OCI-LY3 (cell line): Measurements from ENCODE around the gene LRP1B.
A peak's percentile ranks its signal among the peaks of the same experiment; 100 is the strongest.

Experiments used
- H2AFZ ChIP-seq: fragments of 200-600, 300-600 bp; shearing (Covaris generic); 2 replicates; pipeline ENCODE4 v1.6.0; 2014; ENCODE audit warnings: antibody characterized with exemption, low read depth, low read length
- H3K27ac ChIP-seq: fragments of 200-600, 300-600 bp; sonication (generic); 2 replicates; pipeline ENCODE4 v1.5.1; 2014; ENCODE audit warnings: mild to moderate bottlenecking, low read length, moderate library complexity, mixed read lengths
- H3K27me3 ChIP-seq: fragments of 200-600, 300-600 bp; sonication (generic); 2 replicates; pipeline ENCODE4 v1.6.1; 2014; ENCODE audit warnings: low read depth, low read length, mixed read lengths
- H3K36me3 ChIP-seq: fragments of 200-600, 300-600 bp; sonication (generic); replicated peaks from 2 replicates; pipeline ENCODE3; 2014; ENCODE audit warnings: low read depth, low read length, mixed read lengths
- H3K4me1 ChIP-seq: fragments of 300-600, 200-600 bp; sonication (generic); 2 replicates; pipeline ENCODE4 v1.6.1; 2014; ENCODE audit warnings: low read length, mixed read lengths
- H3K4me2 ChIP-seq: fragments of 200-600, 300-600 bp; sonication (generic); 2 replicates; pipeline ENCODE4 v1.6.1; 2014; ENCODE audit warnings: low read length, mixed read lengths
- H3K4me3 ChIP-seq: fragments of 300-600, 200-600 bp; sonication (generic); 2 replicates; pipeline ENCODE4 v1.5.1; 2014; ENCODE audit warnings: antibody characterized with exemption, mild to moderate bottlenecking, low read length, moderate library complexity
- H3K79me2 ChIP-seq: fragments of 300-600, 200-600 bp; shearing (Covaris generic); 2 replicates; pipeline ENCODE4 v1.6.1; 2014; ENCODE audit warnings: mild to moderate bottlenecking, low read length, mixed read lengths
- H3K9ac ChIP-seq: fragments of 300-600, 200-600 bp; shearing (Covaris generic); 2 replicates; pipeline ENCODE4 v1.6.0; 2014; ENCODE audit warnings: mild to moderate bottlenecking, low read length, moderate library complexity
- H3K9me3 ChIP-seq: fragments of 200-600, 300-600 bp; shearing (Covaris generic); 2 replicates; pipeline ENCODE4 v1.6.1; 2014; ENCODE audit warnings: low read length, mixed read lengths; ENCODE audit not compliant: insufficient read depth
- H4K20me1 ChIP-seq: fragments of 200-600, 300-600 bp; sonication (generic); 2 replicates; pipeline ENCODE4 v1.6.1; 2016; ENCODE audit warnings: low read length, mixed read lengths; ENCODE audit not compliant: insufficient read depth
- EZH2phosphoT487 ChIP-seq: fragments of 200-600 bp; shearing (Covaris generic); IDR thresholded peaks from 2 replicates; pipeline ENCODE4 v1.6.1; 2018; ENCODE audit warnings: antibody characterized with exemption, mixed run types, low read depth
- TF ChIP-seq, protein P1 (sequence below): fragments of 200-600, 300-600 bp; sonication (generic); IDR thresholded peaks from 2 replicates; pipeline ENCODE4 v1.5.1; 2014; ENCODE audit warnings: antibody characterized with exemption, low read length, low read depth

LRP1B gene

DNA sequence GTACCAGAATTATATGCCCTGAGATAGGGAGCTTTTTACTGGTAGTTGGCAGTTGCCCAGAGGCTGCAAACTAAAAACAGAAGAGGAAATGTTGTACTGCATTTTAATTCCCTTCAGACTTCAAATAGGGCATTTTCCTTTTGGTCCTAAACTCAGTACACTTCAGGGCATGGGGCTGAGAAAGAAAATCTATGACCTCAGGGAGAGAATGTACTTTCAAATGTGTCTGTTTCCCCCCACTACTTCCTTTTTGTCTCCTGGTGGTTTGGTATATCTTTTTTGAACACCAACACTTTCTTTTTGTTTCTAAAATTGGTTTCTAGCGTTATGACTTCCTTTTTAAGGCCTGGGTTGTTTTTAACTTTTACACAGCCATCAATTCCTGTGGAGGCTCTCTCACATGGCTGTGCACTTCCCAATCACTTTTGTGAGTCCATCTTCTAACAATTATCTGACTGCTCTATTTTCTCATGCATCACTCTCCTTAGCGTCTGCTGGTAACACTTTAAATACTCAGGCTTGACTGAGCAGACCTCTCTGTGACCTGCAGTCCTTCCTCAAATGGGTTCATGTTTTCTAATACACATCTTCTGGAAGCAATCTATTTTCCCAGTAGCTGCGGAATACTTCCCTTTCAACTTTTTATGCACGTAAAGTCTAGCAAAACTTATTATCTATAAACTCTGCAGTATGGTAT is 596.0 kb downstream of the LRP1B start:
- H4K20me1 ChIP-seq = no peaks in the 10 kb centered on the region
- H3K4me1 ChIP-seq = peaks cover 19% of the 10 kb centered on the region
- peak overlapping the region; percentile 56 for H3K4me3 ChIP-seq
- no peaks in the 10 kb centered on the region for H3K79me2 ChIP-seq
- peak overlapping the region; percentile 41 for H3K27ac ChIP-seq
- no peak overlapping the region for H3K9ac ChIP-seq
- H3K36me3 ChIP-seq = no peaks in the 10 kb centered on the region
- 0 out of 2 replicates have a peak overlapping the region, but pooled peaks have one; percentile 50 for H2AFZ ChIP-seq
- H3K27me3 ChIP-seq = no peaks in the 10 kb centered on the region
- no peaks in the 10 kb centered on the region for H3K9me3 ChIP-seq
- TF ChIP-seq, protein P1, sequence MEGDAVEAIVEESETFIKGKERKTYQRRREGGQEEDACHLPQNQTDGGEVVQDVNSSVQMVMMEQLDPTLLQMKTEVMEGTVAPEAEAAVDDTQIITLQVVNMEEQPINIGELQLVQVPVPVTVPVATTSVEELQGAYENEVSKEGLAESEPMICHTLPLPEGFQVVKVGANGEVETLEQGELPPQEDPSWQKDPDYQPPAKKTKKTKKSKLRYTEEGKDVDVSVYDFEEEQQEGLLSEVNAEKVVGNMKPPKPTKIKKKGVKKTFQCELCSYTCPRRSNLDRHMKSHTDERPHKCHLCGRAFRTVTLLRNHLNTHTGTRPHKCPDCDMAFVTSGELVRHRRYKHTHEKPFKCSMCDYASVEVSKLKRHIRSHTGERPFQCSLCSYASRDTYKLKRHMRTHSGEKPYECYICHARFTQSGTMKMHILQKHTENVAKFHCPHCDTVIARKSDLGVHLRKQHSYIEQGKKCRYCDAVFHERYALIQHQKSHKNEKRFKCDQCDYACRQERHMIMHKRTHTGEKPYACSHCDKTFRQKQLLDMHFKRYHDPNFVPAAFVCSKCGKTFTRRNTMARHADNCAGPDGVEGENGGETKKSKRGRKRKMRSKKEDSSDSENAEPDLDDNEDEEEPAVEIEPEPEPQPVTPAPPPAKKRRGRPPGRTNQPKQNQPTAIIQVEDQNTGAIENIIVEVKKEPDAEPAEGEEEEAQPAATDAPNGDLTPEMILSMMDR = no peak
- no peak for TF ChIP-seq EZH2phosphoT487
- peak overlapping the region; percentile 77 for H3K4me2 ChIP-seq

- Histone ChIP-seq H3K27ac (no peak overlapping the region), H3K79me2 (no peaks in the 10 kb centered on the region), H3K4me1 (peaks cover 10% of the 10 kb centered on the region), H3K36me3 (no peaks in the 10 kb centered on the region), H4K20me1 (no peaks in the 10 kb centered on the region), H3K9ac (no peak overlapping the region), H3K9me3 (no peaks in the 10 kb centered on the region), H3K4me2 (no peak overlapping the region), H2AFZ (no peak overlapping the region), H3K27me3 (no peaks in the 10 kb centered on the region), H3K4me3 (no peak overlapping the region)
- TF ChIP-seq EZH2phosphoT487 = no peak
- TF ChIP-seq, protein P1 = no peak
Observed at GRCh38 chr2:141529659-141530058, 601.2 kb downstream of the LRP1B start.

DNA sequence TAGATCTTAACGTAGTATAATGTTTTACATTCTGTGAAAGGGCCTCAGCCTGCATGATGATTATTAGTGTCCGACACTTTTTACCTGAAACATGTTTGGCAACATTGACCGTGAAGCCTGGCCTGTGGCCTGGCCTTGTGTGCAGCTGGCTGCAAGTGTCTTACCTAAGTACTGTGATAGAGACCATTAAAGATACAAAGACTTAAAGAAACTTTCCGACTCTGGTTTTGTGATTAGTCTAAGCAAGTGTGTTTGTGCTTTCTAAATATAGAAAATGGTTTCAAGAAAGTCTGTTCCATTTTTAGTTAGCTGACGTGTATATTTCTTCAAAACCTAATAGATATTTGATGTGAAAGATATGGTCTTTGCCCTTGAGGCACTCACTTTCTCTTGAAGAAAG is 601.8 kb downstream of the LRP1B start:
- Histone ChIP-seq H3K4me3 (no peak overlapping the region), H3K9ac (no peak overlapping the region), H4K20me1 (no peaks in the 10 kb centered on the region), H3K9me3 (no peaks in the 10 kb centered on the region), H3K27me3 (no peaks in the 10 kb centered on the region), H3K4me2 (no peak overlapping the region), H3K27ac (no peak overlapping the region), H2AFZ (no peak overlapping the region), H3K4me1 (0 out of 2 replicates have a peak, but pooled peaks cover 4% of the 10 kb centered on the region), H3K36me3 (no peaks in the 10 kb centered on the region), H3K79me2 (no peaks in the 10 kb centered on the region)
- no peak for TF ChIP-seq EZH2phosphoT487
- TF ChIP-seq, protein P1 = no peak

DNA sequence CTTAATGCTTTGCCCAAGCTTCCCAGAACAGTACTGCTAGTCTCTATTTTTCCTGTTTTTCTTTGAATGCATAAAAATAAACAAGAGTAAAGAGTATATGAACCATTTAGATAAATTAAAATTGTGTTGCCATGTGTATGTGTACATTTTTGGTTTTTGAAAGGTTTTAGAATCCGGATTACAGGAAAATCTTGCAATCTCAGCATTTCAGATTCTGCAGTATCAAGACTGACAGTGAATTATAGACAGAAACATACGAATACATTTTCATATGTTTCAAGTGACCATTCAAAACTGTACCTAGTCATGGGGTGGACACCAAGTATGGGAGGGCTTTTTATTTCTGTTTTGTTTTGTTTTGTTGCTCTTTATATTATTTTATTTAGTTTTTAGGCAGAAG is 604.1 kb downstream of the LRP1B start:
- H3K36me3 ChIP-seq = no peaks in the 10 kb centered on the region
- H3K9me3 ChIP-seq = no peaks in the 10 kb centered on the region
- TF ChIP-seq EZH2phosphoT487 = no peak
- TF ChIP-seq, protein P1 = no peak
- H3K27me3 ChIP-seq = no peaks in the 10 kb centered on the region
- peaks cover 21% of the 10 kb centered on the region for H3K4me1 ChIP-seq
- H3K27ac ChIP-seq = no peak overlapping the region
- no peaks in the 10 kb centered on the region for H3K79me2 ChIP-seq
- H2AFZ ChIP-seq = no peak overlapping the region
- H3K9ac ChIP-seq = no peak overlapping the region
- no peak overlapping the region for H3K4me2 ChIP-seq
- H4K20me1 ChIP-seq = no peaks in the 10 kb centered on the region
- no peak overlapping the region for H3K4me3 ChIP-seq
